Measurements from ENCODE around the gene PDE8B. TPM values are rescaled to one million over a fixed set of nuclear protein-coding genes. Genes with fewer than 3 reads are reported as not detected.

Gene PDE8B
- total RNA-seq, 1 donor from 2014 or later = 0.62 TPM

DNA sequence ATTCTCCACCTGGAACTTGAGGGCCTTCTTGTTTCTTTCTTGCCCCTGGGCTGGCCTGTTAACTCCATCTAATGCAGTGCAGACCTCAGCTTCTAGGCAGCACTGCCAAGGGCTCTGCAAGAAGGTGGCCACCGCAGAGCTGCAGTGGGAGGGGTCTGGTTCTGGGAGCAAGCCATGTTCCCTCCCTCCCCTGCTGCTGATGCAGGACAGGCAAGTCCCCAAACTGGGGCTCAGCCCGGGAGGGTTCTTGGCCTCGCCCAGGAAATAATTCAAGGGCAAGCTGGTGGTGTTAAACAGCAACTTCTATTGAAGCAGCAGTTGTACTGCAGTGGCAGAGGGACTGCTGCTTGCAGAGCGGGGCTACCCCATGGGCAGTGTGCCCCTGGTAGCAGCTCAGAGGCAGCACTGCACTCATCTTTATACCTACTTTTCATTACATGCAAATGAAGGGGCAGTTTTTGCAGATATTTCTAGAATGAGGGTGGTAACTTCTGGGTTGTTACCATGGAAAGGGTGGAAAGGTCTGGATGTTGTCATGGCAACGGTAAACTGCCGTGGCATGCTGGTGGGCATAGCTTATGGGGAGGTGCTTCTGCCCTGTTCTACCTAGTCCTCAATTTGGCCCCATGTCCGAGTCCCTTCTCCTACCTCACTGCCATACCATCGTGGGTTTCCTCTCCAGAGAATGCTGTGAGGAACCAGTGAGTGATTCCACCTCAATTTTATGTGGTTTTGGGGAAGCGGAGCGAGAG lies 199.6 kb downstream of the PDE8B start:
- no peak for ATAC-seq (ENCODE audit: poor library complexity)
- intact Hi-C loops (cut with DNase I) = no loop called here
- no peak for DNase-seq

GRCh38 chr5:77413049-77413448 lies 202.6 kb downstream of the PDE8B start:
- ATAC-seq (ENCODE audit: poor library complexity) (no peak), DNase-seq (no peak)
- intact Hi-C loops (cut with DNase I) = no loop called here

DNA sequence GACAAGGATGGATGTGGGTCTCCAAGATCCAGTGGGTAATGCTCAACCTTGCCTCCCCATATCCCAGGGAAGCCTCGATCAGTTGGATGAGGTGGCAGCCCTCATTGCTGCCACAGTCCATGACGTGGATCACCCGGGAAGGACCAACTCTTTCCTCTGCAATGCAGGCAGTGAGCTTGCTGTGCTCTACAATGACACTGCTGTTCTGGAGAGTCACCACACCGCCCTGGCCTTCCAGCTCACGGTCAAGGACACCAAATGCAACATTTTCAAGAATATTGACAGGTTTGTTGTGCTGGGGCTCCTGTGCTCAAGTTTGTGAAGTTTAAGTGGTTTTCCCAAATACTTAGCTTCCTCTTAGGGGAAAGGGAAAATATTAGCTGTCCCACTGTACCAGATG lies 207.7 kb downstream of the PDE8B start:
- no peak for DNase-seq
- intact Hi-C loops (cut with DNase I) = no loop called here

GRCh38 chr5:77418601-77419581 lies 208.4 kb downstream of the PDE8B start:
- ATAC-seq (ENCODE audit: poor library complexity) (no peak), DNase-seq (no peak)
- intact Hi-C loops (cut with DNase I) = no loop called here

More for the DNA sequence above, 207.7 kb downstream of the PDE8B start:
- ATAC-seq (ENCODE audit: poor library complexity) = no peak

GRCh38 chr5:77419644-77420582 lies 209.4 kb downstream of the PDE8B start:
- no peak for ATAC-seq (ENCODE audit: poor library complexity)
- intact Hi-C loops (cut with DNase I) = no loop called here
- DNase-seq = no peak

- intact Hi-C loops (cut with DNase I) = no loop called here
- DNase-seq (no peak), ATAC-seq (ENCODE audit: poor library complexity) (no peak)
These were observed 210.5 kb downstream of the PDE8B start for GRCh38 chr5:77420940-77421339.

GRCh38 chr5:77423022-77423750 lies 212.7 kb downstream of the PDE8B start:
- intact Hi-C loops (cut with DNase I) = no loop called here
- no peak for ATAC-seq (ENCODE audit: poor library complexity)
- DNase-seq = no peak

- DNase-seq = no peak
- intact Hi-C loops (cut with DNase I) = no loop called here
- ATAC-seq (ENCODE audit: poor library complexity) = no peak
These were observed 214.4 kb downstream of the PDE8B start for GRCh38 chr5:77424921-77425320.

DNA sequence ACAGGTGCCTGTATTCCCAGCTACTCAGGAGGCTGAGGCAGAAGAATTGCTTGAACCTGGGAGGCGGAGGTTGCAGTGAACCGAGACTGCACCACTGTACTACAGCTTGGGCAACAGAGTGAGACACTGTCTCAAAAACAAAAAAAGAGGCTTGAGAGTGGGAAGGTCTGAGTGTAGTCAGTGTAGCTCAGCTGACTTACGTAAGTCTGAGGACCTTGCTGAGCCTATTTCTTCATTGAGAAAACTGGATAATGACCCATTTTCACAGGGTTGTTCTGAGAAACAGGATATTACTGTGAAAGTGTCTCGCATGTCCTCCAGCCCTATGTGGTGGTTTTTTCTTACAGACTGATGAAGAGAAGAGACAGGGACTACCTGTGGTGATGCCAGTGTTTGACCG lies 214.9 kb downstream of the PDE8B start:
- ATAC-seq (ENCODE audit: poor library complexity) (no peak), DNase-seq (no peak)
- intact Hi-C loops (cut with DNase I) = no loop called here

DNA sequence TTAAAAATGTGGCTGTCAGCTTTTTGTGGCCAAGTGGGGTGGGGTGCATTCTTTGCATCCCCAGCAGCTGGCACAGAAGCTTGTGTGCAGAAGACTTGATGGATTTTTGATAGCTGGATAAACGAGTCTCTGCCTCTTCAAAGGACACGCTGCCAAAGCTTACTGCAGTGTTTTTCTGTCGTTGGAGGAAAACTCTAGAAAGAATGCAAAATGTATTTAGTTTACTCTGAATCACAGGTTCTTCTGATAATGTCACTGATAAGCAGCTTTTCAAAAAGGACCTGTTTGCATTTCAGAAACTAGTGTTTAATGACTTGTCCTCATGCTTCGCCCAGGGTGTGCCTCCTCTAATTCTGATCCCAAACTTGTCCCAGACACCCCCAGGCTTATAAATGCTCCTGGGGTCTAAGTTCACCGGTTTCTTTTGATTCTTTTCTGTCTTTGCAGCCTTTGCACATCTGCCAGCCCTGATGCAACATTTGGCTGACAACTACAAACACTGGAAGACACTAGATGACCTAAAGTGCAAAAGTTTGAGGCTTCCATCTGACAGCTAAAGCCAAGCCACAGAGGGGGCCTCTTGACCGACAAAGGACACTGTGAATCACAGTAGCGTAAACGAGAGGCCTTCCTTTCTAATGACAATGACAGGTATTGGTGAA lies 215.6 kb downstream of the PDE8B start:
- intact Hi-C loops (cut with DNase I) = no loop called here
- DNase-seq (no peak), ATAC-seq (ENCODE audit: poor library complexity) (no peak)

- DNase-seq = no peak
- intact Hi-C loops (cut with DNase I) = no loop called here
- ATAC-seq (ENCODE audit: poor library complexity) = no peak
These were observed 216.2 kb downstream of the PDE8B start for GRCh38 chr5:77426670-77427069.

- ATAC-seq (ENCODE audit: poor library complexity) (no peak), DNase-seq (no peak)
- intact Hi-C loops (cut with DNase I) = no loop called here
These were observed 217.5 kb downstream of the PDE8B start for GRCh38 chr5:77427998-77428397.

- intact Hi-C loops (cut with DNase I) = no loop called here
- DNase-seq = no peak
- ATAC-seq (ENCODE audit: poor library complexity) = no peak
These were observed 218.0 kb downstream of the PDE8B start for GRCh38 chr5:77428526-77428925.

DNA sequence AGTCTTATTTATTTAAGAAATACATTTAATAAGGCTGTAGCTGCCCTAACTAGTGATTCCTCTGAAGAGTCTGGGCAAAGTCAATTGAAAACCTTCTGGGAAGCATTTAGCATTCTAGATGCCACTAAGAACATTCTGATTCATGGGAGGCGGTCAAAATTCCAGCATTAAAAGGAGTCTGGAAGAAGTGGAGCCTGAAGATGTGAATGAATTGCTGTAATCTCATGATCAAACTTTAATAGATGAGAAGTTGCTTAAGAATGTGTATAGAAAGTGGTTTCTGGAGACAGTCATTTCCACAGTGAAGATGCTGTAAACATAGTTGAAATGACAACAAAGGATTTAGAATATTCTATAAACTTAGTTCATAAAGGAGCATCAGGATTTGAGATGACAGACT lies 220.2 kb downstream of the PDE8B start:
- intact Hi-C loops (cut with DNase I) = no loop called here
- DNase-seq (no peak), ATAC-seq (ENCODE audit: poor library complexity) (no peak)

- no peak for DNase-seq
- no peak for ATAC-seq (ENCODE audit: poor library complexity)
- intact Hi-C loops (cut with DNase I) = no loop called here
These were observed 220.8 kb downstream of the PDE8B start for GRCh38 chr5:77431286-77431685.

DNA sequence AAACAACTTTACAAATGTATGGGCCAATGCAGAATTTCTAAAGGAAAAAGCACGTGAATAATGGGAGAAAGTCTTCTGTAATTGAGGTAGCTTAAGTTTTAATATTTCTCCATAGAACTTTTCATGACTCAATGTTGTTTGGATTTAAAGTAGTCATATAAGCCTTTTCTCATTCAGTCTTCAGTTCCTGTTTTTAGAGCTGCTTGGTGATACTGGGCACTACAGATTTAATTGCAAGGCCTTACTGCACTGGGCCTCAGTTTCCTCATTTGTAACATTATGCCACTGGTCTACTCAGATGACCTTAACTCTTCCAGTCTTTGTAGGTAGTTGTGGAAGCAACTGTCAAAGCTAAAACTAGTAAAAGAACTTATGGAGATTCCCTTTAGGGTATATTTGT lies 221.2 kb downstream of the PDE8B start:
- no peak for DNase-seq
- no peak for ATAC-seq (ENCODE audit: poor library complexity)
- intact Hi-C loops (cut with DNase I) = no loop called here

- intact Hi-C loops (cut with DNase I) = no loop called here
- no peak for ATAC-seq (ENCODE audit: poor library complexity)
- DNase-seq = no peak
These were observed 226.7 kb downstream of the PDE8B start for GRCh38 chr5:77437194-77437593.

- ATAC-seq (ENCODE audit: poor library complexity) (no peak), DNase-seq (no peak)
- intact Hi-C loops (cut with DNase I) = no loop called here
These were observed 227.6 kb downstream of the PDE8B start for GRCh38 chr5:77438071-77438470.
